Activated naive CD8-positive, alpha-beta T cell treated with anti-CD3 and anti-CD28 coated beads for 36 hours (primary cell): ENCODE results near the gene KXD1. TPM values are rescaled to one million over a fixed set of nuclear protein-coding genes. Genes with fewer than 3 reads are reported as not detected.
"Not testable (repeated sequence)": the region's sequence is repeated elsewhere in the genome, so short reads cannot be mapped to it uniquely, and the experiment has no call there.

Experiments used
- DNase-seq: peaks from one replicate; pipeline ENCODE4 v3.0.0; 2021
- H3K27ac Mint-ChIP-seq: one replicate; pipeline ENCODE4 v1.8.0; 2022; ENCODE audit warnings: mild to moderate bottlenecking, moderate library complexity, mixed read lengths
- H3K27me3 Mint-ChIP-seq: one replicate; pipeline ENCODE4 v1.8.0; 2022; ENCODE audit warnings: mild to moderate bottlenecking, mixed read lengths
- H3K36me3 Mint-ChIP-seq: one replicate; pipeline ENCODE4 v1.8.0; 2021; ENCODE audit warnings: mild to moderate bottlenecking, mixed read lengths
- H3K4me1 Mint-ChIP-seq: one replicate; pipeline ENCODE4 v1.8.0; 2021; ENCODE audit warnings: mixed read lengths
- H3K4me3 Mint-ChIP-seq: one replicate; pipeline ENCODE4 v1.8.0; 2022; ENCODE audit warnings: mild to moderate bottlenecking, moderate library complexity, mixed read lengths
- H3K9me3 Mint-ChIP-seq: one replicate; pipeline ENCODE4 v1.8.0; 2022; ENCODE audit warnings: mixed read lengths
- total RNA-seq, 2 experiments: library from RNA; stranded (reverse); gene quantifications; one replicate each; pipeline ENCODE4 v1.2.3, GENCODE V29; 2021

KXD1 gene
- total RNA-seq, 2 experiments from 2014 or later = 116 to 124 TPM

DNA sequence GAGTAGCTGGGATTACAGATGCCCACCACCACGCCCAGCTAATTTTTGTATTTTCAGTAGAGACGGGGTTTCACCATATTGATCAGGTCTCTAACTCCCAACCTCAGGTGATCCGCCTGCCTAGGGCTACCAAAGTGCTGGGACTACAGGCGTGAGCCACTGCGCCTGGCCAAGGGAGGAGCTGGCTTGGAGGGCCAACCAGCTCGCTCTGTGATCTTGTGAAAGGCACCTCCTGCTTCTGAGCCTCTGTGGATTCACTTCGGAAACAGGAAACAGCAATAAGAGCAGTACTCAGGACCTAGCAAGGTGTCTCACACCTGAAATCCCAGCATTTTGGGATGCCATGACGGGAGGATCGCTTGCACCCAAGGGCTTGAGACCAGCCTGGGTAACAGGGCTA, 33.8 kb upstream of the KXD1 start:
- no peaks in the 10 kb centered on the region for H3K36me3 Mint-ChIP-seq
- no peaks in the 10 kb centered on the region for H3K9me3 Mint-ChIP-seq
- no peak overlapping the region for H3K27ac Mint-ChIP-seq
- no peak for DNase-seq
- H3K4me3 Mint-ChIP-seq = no peak overlapping the region
- peaks cover 3% of the 10 kb centered on the region for H3K4me1 Mint-ChIP-seq
- H3K27me3 Mint-ChIP-seq = no peaks in the 10 kb centered on the region

DNA sequence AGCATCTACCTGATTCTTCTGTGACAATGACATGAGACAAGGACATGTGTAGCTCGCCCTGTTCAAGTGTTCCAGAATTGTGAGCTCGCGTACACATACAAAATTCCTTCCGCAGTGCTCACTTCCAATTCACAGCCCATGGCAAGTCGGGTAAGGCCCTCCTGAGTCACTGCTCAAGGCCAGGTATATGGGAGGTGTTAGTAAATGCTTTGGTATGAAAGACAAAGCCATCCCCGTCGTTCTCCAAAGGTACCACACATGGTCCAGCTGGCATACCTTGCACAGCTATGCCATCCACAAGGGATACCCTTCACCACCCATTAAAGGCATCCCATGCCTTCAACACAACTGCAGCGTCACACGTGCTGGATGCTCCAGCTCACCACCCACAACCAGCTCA, 31.4 kb upstream of the KXD1 start:
- Mint-ChIP-seq H3K36me3 (no peaks in the 10 kb centered on the region), H3K9me3 (no peaks in the 10 kb centered on the region), H3K4me3 (no peak overlapping the region), H3K4me1 (peaks cover 2% of the 10 kb centered on the region), H3K27ac (no peak overlapping the region), H3K27me3 (no peaks in the 10 kb centered on the region)
- DNase-seq = no peak

DNA sequence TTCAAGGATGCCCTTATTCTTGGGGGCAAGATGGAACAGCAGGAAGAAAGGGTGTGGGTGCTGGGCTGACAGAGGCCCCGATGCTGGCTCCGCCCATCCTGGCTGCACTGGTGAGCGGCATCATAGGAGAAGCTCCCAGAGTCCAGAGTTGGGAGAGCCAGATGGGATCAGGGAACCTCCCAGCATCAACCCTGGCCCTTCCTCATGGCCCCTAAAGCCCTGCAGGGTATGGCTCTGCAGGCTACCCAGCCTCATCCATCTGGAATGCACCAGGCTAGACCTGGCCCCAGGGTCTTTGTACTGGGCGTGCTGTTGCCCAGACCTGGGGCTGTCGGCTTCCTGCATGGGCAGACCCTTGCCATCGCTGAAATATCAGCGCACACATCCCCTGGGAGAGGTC, 27.9 kb upstream of the KXD1 start:
- Mint-ChIP-seq H3K4me1 (no peaks in the 10 kb centered on the region), H3K9me3 (no peaks in the 10 kb centered on the region), H3K4me3 (no peak overlapping the region), H3K36me3 (no peaks in the 10 kb centered on the region), H3K27ac (no peak overlapping the region), H3K27me3 (no peaks in the 10 kb centered on the region)
- DNase-seq = no peak

DNA sequence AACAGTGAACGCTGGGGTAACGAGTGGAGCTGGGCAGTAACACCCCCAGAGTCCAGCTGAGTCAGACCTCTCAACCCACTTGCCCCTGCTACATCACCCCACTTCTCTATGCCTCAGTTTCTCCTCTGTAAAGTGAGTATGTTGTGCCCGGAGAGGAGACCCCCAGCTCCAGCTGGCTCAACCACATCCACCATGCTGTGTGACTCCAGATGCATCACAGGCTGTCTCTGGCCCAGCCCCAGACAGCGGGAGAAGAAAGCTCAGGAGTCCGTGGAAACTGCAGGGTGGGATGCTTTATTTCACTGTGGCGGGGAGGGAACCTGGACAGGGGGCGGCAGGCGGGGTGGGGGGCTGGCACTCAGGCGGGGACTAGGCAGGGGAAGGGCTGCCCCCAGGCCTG, 26.2 kb upstream of the KXD1 start:
- Mint-ChIP-seq H3K4me1 (no peaks in the 10 kb centered on the region), H3K27ac (no peak overlapping the region), H3K36me3 (peaks cover 1% of the 10 kb centered on the region), H3K9me3 (no peaks in the 10 kb centered on the region), H3K4me3 (no peak overlapping the region), H3K27me3 (no peaks in the 10 kb centered on the region)
- DNase-seq = no peak

DNA sequence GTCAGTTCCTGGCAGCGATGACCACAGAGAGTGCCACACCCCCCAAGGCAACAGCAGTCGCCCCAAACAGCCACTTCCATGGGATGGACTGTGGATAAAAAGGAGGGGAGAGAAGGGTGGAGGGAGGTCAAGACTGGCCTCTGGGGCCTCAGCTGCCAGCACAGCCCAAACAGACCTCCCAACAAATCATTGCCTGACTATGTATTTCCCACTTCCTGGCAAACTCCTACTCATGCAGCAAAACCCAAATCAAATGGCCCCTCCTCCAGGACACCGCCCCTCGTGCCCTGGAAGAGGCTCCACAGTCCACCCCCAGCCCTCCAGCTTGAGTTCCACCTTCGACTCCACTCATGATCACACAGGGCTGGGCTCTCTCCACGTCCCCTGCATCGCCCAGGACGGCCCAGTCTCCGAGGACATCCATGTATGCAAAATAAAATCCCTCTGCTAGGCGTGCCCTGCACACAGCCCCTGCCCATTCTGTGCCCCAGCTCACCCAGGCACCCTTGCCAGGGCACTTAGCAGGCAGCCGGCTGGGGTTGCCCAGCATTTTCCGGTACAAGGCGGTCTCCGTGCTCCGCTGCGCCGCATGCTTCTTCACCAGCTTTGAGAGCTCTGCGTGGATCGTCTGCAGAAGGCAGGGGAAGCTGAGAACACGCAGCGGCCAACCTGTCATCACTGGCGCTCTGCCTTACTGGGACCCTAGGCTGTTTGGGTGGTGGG, 25.3 kb upstream of the KXD1 start:
- DNase-seq = no peak
- peaks cover 6% of the 10 kb centered on the region for H3K36me3 Mint-ChIP-seq
- no peaks in the 10 kb centered on the region for H3K9me3 Mint-ChIP-seq
- H3K27ac Mint-ChIP-seq = no peak overlapping the region
- H3K27me3 Mint-ChIP-seq = no peaks in the 10 kb centered on the region
- H3K4me1 Mint-ChIP-seq = no peaks in the 10 kb centered on the region
- H3K4me3 Mint-ChIP-seq = no peak overlapping the region

DNA sequence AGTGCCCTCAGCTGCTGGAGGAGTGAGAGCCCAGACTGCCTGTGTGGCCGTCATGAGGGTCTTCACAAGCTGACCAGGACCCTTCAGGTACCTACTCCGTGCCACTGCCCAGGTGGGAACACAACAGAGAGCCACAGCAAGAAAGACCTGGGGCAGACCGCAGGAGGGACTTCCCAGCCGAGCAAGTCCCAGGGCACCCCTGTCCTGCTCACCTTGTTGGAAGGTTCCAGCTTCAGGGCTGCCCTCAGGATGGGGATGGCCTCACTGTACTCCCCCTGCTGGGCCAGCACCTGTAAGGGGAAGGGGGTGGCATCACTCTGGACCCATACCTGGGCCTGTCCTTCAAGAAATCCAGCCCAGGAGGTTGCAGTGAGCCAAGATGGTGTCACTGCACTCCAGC, 24.6 kb upstream of the KXD1 start:
- Mint-ChIP-seq H3K27me3 (no peaks in the 10 kb centered on the region), H3K9me3 (no peaks in the 10 kb centered on the region)
- no peak for DNase-seq

DNA sequence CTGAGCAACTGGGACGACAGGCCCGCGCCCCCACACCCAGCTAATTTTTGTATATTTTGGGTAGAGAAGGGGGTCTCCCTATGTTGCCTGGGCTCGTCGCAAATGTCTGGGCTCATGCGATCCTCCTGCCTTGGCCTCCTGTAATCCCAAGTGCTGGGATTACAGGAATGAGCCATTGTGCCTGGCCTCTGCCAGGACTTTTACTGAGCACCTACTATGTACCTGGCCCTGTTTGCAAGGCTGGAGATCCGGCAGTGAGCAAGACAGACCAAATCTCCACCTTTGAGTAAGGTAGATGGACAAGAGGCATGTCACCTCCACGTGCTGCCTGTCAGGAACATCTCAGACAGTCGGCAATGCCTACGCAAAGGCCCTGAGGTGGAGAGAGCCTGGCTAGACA, 21.2 kb upstream of the KXD1 start:
- Mint-ChIP-seq H3K27me3 (no peaks in the 10 kb centered on the region), H3K27ac (no peak overlapping the region), H3K36me3 (peaks cover 9% of the 10 kb centered on the region)

More for the DNA sequence above, 24.6 kb upstream of the KXD1 start:
- Mint-ChIP-seq H3K36me3 (peaks cover 6% of the 10 kb centered on the region), H3K4me3 (no peak overlapping the region), H3K4me1 (no peaks in the 10 kb centered on the region), H3K27ac (no peak overlapping the region)

DNA sequence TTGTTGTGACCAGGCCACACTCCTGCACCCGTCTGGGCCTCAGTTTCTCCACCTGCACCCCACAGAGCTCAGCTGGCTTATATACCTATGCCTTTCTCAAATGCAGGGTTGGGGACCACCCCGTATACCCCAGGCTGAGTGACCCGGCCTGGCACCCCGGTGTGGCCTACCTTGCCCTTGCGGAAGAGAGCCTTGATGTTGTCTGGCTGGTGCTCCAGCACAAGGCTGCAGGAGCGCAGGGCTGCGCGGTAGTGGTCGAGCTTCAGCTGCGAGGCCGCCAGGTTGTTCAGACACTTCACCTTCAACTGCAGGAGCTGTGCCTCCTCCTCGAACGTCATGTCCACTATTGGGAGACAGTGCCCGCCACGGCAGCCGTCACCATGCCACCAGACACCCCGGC, 20.2 kb upstream of the KXD1 start:
- Mint-ChIP-seq H3K36me3 (peaks cover 10% of the 10 kb centered on the region), H3K27ac (no peak overlapping the region), H3K9me3 (no peaks in the 10 kb centered on the region), H3K4me3 (no peak overlapping the region), H3K4me1 (peaks cover 2% of the 10 kb centered on the region), H3K27me3 (no peaks in the 10 kb centered on the region)
- no peak for DNase-seq

More for the DNA sequence above, 21.2 kb upstream of the KXD1 start:
- Mint-ChIP-seq H3K4me3 (no peak overlapping the region), H3K9me3 (no peaks in the 10 kb centered on the region), H3K4me1 (no peaks in the 10 kb centered on the region)
- DNase-seq = no peak

DNA sequence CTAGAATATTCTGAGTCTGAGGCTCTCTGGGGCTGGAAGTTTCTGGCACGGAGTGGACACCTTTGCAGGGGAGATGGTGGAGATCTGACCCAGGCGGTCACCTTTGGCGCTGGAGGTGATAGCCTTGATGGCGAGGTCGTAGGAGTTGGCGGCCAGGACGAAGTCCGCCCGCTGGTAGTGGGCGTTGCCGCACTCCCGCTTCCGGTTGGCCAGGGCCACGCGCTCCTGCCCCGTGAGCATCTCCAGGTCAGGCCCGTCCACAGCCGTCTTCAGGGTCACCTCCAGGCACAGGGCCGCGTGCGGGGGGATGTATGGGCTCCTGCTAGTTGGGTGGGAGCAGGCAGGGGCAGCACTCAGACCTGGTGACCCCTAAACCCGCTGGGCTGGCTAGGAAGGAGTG, 19.6 kb upstream of the KXD1 start:
- Mint-ChIP-seq H3K27ac (no peak overlapping the region), H3K36me3 (peaks cover 13% of the 10 kb centered on the region), H3K4me1 (peaks cover 5% of the 10 kb centered on the region), H3K4me3 (no peak overlapping the region), H3K27me3 (no peaks in the 10 kb centered on the region), H3K9me3 (no peaks in the 10 kb centered on the region)
- DNase-seq = no peak

DNA sequence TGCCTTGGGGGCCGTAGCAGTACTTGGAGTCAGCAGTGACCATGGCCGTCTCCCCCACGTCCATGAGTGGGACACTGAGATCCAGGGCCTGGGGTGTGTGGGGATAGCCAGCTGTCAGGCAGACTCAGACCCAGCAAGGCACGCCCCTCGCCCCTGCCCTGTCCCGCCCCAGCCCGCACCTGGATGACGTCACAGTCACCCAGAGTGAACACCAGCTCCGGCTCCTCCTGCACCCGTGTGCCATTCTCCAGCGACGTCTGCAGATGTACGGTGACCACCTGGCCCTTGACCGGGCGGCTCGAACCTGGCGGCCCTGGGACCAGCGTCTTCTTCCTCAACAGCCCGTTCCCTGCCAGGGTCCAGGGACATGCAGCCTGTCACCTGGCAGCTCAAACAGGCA, 18.3 kb upstream of the KXD1 start:
- no peak overlapping the region for H3K4me3 Mint-ChIP-seq
- no peaks in the 10 kb centered on the region for H3K9me3 Mint-ChIP-seq
- H3K27me3 Mint-ChIP-seq = no peaks in the 10 kb centered on the region
- no peak overlapping the region for H3K27ac Mint-ChIP-seq
- peaks cover 12% of the 10 kb centered on the region for H3K4me1 Mint-ChIP-seq
- H3K36me3 Mint-ChIP-seq = peaks cover 13% of the 10 kb centered on the region
- DNase-seq = no peak

DNA sequence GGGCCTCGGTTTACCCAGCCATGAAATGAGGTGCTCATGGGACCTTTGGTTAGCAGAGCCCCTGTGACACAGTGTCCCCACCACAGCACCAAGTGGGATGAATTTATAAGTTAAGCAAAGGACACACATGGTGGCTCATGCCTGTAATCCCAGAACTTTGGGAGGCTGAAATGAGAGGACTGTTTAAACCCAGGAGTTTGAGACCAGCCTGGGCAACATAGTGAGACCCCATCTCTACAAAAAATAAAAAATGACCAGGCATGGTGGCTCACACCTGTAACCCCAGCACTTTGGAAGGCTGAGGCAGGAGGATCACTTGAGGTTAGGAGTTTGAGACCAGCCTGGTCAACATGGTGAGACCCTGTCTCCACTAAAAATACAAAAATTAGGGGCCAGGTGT, 17.5 kb upstream of the KXD1 start:
- H3K27me3 Mint-ChIP-seq, H3K4me3 Mint-ChIP-seq, H3K27ac Mint-ChIP-seq, DNase-seq, H3K9me3 Mint-ChIP-seq: not testable (repeated sequence)
- Mint-ChIP-seq H3K36me3 (peaks cover 13% of the 10 kb centered on the region), H3K4me1 (peaks cover 12% of the 10 kb centered on the region)

DNA sequence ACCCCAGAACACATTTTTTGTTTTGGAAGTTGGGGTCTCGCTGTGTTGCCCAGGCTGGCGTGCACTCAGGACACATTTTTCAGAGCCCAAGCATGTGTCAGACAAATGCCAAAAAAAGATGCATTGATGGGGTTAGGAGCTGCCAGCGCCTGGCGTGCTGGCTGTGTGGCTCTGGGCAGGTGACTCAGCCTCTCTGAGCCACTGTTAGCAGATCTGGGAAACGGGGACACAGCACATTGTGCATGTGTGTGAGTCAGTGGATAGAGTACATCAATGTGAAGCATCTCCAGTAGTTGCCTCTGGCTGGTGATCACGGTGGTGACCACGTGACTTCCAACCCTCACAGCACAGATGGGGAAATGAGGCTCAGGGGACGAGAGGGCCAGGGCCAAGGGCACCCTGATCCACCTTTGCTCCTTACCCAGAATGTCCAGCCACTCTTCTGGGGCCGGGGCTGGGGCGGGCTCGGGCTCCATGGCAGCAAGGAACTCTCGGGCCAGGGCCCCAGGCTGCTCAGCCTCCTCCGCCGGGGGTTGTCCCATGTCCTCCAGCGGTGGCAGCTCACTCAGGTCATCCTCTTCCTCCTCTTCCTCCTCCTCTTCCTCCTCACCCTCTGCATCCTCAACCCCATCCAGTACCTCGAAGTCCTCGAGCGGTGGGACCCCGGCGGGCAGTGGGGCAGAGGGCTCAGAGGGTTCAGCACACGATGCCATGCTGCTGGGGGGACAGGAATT, 16.2 kb upstream of the KXD1 start:
- DNase-seq = no peak
- Mint-ChIP-seq H3K27ac (peak overlapping the region; percentile 92), H3K9me3 (no peaks in the 10 kb centered on the region), H3K27me3 (no peaks in the 10 kb centered on the region), H3K4me1 (peaks cover 12% of the 10 kb centered on the region), H3K4me3 (peak overlapping the region; percentile 35), H3K36me3 (peaks cover 12% of the 10 kb centered on the region)

DNA sequence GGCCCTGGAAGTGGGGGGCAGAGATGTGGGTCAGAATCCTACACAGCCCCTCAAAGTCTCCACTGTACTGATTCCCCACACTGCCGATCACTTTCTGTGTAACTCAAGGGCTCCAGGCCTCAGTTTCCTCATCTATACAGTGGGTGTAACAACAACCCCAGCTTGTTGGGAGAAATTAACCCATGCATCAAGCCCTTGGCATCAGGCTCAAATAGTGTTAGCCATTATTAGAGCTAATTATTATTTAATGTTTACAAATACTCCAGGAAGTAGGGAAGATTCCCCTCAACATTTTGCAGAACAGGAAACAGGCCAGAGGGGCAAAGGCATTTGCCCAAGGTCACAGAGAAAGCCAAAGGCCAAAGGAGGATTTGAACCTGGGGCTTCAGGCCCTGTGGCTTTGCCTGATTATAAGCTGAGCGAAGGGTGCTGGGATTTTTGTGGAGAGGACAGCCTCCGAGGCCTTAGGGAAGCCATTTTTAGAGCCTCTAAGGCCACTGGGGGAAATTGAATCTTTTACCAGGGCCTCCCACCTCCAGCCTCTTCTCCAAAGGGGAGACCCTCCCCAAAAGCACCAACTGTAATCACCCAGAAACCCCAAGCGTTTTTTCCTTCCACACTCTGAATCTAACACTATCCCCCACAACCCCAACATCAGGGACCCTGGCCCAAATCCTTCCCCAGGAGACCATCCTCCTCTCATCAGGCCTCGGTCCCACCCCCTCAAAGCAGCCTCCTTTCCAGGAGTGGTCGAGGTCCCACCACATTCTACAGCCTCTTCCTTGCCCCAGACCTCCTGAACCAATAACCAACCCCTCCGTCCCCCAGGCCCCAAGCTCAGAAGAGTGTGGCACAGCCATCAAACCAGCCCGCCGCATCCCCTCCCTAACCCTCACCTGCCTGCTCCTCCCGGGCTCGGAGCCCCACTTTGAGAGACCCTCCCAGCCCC, 15.4 kb upstream of the KXD1 start:
- no peaks in the 10 kb centered on the region for H3K27me3 Mint-ChIP-seq
- peak overlapping the region; percentile 92 for H3K27ac Mint-ChIP-seq
- peaks cover 7% of the 10 kb centered on the region for H3K36me3 Mint-ChIP-seq
- no peak for DNase-seq
- peaks cover 12% of the 10 kb centered on the region for H3K4me1 Mint-ChIP-seq
- peak overlapping the region; percentile 93 for H3K4me3 Mint-ChIP-seq
- no peaks in the 10 kb centered on the region for H3K9me3 Mint-ChIP-seq

DNA sequence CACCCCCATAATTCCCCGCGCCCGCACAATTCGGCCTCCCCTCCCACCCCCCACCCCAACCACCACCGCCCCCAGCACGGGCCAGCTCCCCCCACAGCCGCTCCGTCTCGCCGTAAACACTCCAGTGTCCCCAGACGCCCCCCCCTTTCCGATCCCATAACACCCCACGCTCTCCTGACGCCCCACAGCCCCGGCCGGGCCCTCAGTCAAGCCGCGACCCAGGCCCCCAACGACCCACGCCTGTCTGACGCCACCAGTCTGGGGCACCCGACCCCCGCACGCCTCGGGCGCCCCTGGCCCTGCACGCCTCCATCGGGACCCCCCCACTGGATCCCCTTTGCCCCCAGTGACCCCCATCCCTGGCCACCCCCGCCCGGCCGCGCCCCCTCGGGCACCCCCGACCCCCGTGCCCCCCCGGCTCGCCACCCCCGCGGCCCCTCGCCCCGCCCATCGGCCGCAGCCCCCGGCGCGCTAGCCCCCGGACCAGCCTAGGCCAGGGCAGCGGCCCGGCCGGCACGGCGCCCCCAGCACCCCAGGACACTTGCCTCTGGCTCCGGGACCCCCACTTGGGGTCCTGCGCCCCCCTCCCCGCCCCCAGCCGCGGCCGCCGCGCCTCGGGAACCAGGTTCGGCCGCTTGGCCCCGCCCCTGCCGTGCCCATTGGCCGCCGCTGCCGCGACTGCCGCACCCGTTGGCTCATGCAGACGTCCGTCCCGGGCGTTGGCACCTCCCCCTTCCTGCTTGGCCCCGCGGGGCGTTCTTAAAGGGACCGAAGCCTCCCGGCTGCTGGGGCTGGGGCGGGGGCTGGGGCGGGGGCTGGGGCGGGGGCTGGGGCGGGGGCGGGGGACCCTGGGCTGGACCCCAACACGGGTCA, 14.5 kb upstream of the KXD1 start, which contains the start of gene FKBP8:
Gene FKBP8 (minus strand): TSS at position 633 of the 873 bp plus-strand sequence. CDS start 1,603 bp downstream, outside the sequence.
- Mint-ChIP-seq H3K9me3 (no peaks in the 10 kb centered on the region), H3K4me1 (peaks cover 12% of the 10 kb centered on the region), H3K27ac (peak within 1 kb of the TSS; percentile 94), H3K4me3 (peak within 1 kb of the TSS; percentile 93), H3K27me3 (no peaks in the 10 kb centered on the region), H3K36me3 (peaks cover 7% of the 10 kb centered on the region)
- peak; percentile 96 for DNase-seq
